Endodermal cell (in vitro differentiated cells): Measurements from ENCODE around the gene PSG6. TPM values are rescaled to one million over a fixed set of nuclear protein-coding genes. Genes with fewer than 3 reads are reported as not detected.
A peak's percentile ranks its signal among the peaks of the same experiment; 100 is the strongest.
"Not testable (repeated sequence)": the region's sequence is repeated elsewhere in the genome, so short reads cannot be mapped to it uniquely, and the experiment has no call there.

ENCODE experiments used
- DNase-seq: peaks from one replicate; pipeline ENCODE4 v3.0.0-alpha.2; 2017
- H3K27ac ChIP-seq: 2 replicates; pipeline ENCODE4 v1.5.1; 2013; ENCODE audit warnings: mild to moderate bottlenecking, low read depth, low read length, moderate library complexity
- H3K27me3 ChIP-seq: 2 replicates; pipeline ENCODE4 v1.6.1; 2013; ENCODE audit warnings: mild to moderate bottlenecking, low read length, moderate library complexity; ENCODE audit not compliant: insufficient read depth, control insufficient read depth, poor library complexity, severe bottlenecking
- H3K36me3 ChIP-seq: 2 replicates; pipeline ENCODE4 v1.7.0; 2013; ENCODE audit warnings: mild to moderate bottlenecking, low read length, moderate library complexity; ENCODE audit not compliant: control insufficient read depth, insufficient read depth
- H3K4me1 ChIP-seq: one replicate; pipeline ENCODE4 v1.7.0; 2013; ENCODE audit warnings: low read length; ENCODE audit not compliant: control insufficient read depth, insufficient read depth
- H3K4me3 ChIP-seq: 2 replicates; pipeline ENCODE4 v1.5.1; 2013; ENCODE audit warnings: mild to moderate bottlenecking, low read length, moderate library complexity
- H3K9ac ChIP-seq: 2 replicates; pipeline ENCODE4 v1.6.1; 2013; ENCODE audit warnings: mild to moderate bottlenecking, low read length, moderate library complexity; ENCODE audit not compliant: poor library complexity, severe bottlenecking; ENCODE audit errors: extremely low read depth
- H3K9me3 ChIP-seq: 2 replicates; pipeline ENCODE4 v1.6.1; 2013; ENCODE audit warnings: mild to moderate bottlenecking, low read length, moderate library complexity; ENCODE audit not compliant: control insufficient read depth
- H3K27ac Mint-ChIP-seq: 2 replicates; pipeline ENCODE4 v1.8.0; 2020; ENCODE audit warnings: mixed read lengths
- H3K27me3 Mint-ChIP-seq: 2 replicates; pipeline ENCODE4 v1.8.0; 2021; ENCODE audit warnings: mild to moderate bottlenecking, mixed read lengths; ENCODE audit not compliant: insufficient read depth
- H3K36me3 Mint-ChIP-seq: 2 replicates; pipeline ENCODE4 v1.8.0; 2020; ENCODE audit warnings: low read depth, mixed read lengths
- H3K4me1 Mint-ChIP-seq: 2 replicates; pipeline ENCODE4 v1.8.0; 2020; ENCODE audit warnings: mixed read lengths
- H3K4me3 Mint-ChIP-seq: 2 replicates; pipeline ENCODE4 v1.8.0; 2020; ENCODE audit warnings: mild to moderate bottlenecking, moderate library complexity, mixed read lengths
- H3K9me3 Mint-ChIP-seq: 2 replicates; pipeline ENCODE4 v1.8.0; 2020; ENCODE audit warnings: mild to moderate bottlenecking, mixed read lengths
- CTCF ChIP-seq: fragments of 200-600 bp; sonication (generic); conservative IDR thresholded peaks from 2 replicates; pipeline ENCODE4 v1.5.0; 2021; ENCODE audit warnings: antibody characterized with exemption, mild to moderate bottlenecking
- WGBS, 2 experiments: methylation state at CpG; one replicate each; pipeline versions ENCODE4 v1.1.5 to v1.1.7; 2013; ENCODE audit warnings: missing lambda C conversion rate in 2 of 2, mixed read lengths in 1 of 2; ENCODE audit not compliant: insufficient coverage in 1 of 2, insufficient read length in 1 of 2; 5-methylcytosine and 5-hydroxymethylcytosine counted together
- total RNA-seq, 2 donors: library from RNA; stranded (reverse); fragmentation: NEBNext Ultra II Directional in 1 of 2; extraction: Animal tissue kit (Norgen Biotek cat#: 25700) in 1 of 2; gene quantifications; 2 replicates in 1 of 2; 3 replicates in 1 of 2; pipeline ENCODE4 v1.2.1, GENCODE V29; 2021

Gene PSG6
- total RNA-seq, 2 donors from 2014 or later = not detected

DNA sequence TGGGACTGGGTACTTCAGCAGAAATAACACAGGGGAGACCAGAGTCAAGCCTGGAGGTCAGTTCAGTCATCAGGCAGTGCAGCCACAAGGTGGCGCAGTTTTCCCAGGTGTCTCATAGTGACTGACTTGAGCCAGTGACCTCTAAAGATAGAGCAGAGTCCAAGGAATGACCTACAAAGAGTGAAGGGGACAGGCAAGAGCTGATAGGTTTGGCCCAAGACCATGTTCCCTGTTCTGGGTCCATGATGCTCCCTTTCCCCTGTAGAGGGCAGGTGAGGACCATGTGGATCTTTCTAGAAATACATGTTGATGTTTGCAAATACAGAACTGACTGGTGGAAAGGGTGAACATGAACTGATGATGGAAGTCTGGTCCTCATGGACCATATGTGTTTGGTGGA is 12.5 kb upstream of the PSG6 start:
- H3K36me3 ChIP-seq, H3K4me1 Mint-ChIP-seq, H3K27me3 Mint-ChIP-seq, H3K9me3 ChIP-seq, DNase-seq, H3K9ac ChIP-seq, H3K27ac Mint-ChIP-seq, H3K4me1 ChIP-seq, H3K27ac ChIP-seq, H3K36me3 Mint-ChIP-seq, H3K4me3 Mint-ChIP-seq, H3K27me3 ChIP-seq, H3K4me3 ChIP-seq: not testable (repeated sequence)
- peaks cover 97% of the 10 kb centered on the region for H3K9me3 Mint-ChIP-seq
- 17% methylated on average over 1 of the region's 1 CpG; no CpG with 5 or more reads in 1 of the 2 experiments for WGBS, 2 experiments
- TF ChIP-seq CTCF = peak; percentile 13

DNA sequence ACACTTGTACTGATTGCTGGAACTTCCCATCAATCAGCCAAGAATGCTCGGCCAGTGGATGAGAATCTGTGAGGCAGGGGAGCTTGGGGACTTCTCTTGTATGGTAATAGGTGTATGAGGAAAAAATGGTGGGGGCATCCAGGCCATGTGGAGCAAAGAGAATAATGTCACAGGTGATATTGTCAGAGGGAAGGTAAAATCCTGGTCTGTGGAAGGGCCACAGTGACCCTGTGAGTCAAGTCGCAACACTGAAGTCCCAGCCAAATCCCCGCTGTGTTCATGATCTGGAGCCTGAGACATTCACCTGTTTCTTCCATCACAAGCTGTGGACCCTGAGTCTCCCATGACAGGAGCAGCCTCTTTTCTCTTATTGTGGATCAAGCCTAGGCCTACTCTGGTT is 11.2 kb upstream of the PSG6 start:
- peaks cover 96% of the 10 kb centered on the region for H3K9me3 Mint-ChIP-seq
- 87 to 91% methylated on average over 3 of the region's 3 CpGs for WGBS, 2 experiments

GRCh38 chr19:42926781-42927180 is 9.1 kb upstream of the PSG6 start:
- H3K27ac Mint-ChIP-seq = no peak overlapping the region
- H3K27me3 Mint-ChIP-seq = no peaks in the 10 kb centered on the region
- H3K36me3 Mint-ChIP-seq = no peaks in the 10 kb centered on the region
- peaks cover 97% of the 10 kb centered on the region for H3K9me3 Mint-ChIP-seq
- Histone ChIP-seq H3K9ac (no peak overlapping the region), H3K4me3 (no peak overlapping the region), H3K9me3 (peaks cover 6% of the 10 kb centered on the region), H3K27ac (no peak overlapping the region), H3K27me3 (peaks cover 6% of the 10 kb centered on the region), H3K4me1 (no peaks in the 10 kb centered on the region), H3K36me3 (no peaks in the 10 kb centered on the region)
- no peaks in the 10 kb centered on the region for H3K4me1 Mint-ChIP-seq
- DNase-seq = no peak
- TF ChIP-seq CTCF = no peak
- WGBS, 2 experiments = 65 to 90% methylated on average over 2 of the region's 2 CpGs
- H3K4me3 Mint-ChIP-seq = no peak overlapping the region

More for the DNA sequence above, 11.2 kb upstream of the PSG6 start:
- Mint-ChIP-seq H3K4me3 (no peak overlapping the region), H3K27ac (no peak overlapping the region), H3K4me1 (no peaks in the 10 kb centered on the region), H3K36me3 (no peaks in the 10 kb centered on the region), H3K27me3 (no peaks in the 10 kb centered on the region)
- no peaks in the 10 kb centered on the region for H3K9me3 ChIP-seq
- peaks cover 6% of the 10 kb centered on the region for H3K27me3 ChIP-seq
- no peaks in the 10 kb centered on the region for H3K36me3 ChIP-seq
- no peak for DNase-seq
- H3K4me1 ChIP-seq = no peaks in the 10 kb centered on the region
- TF ChIP-seq CTCF = no peak
- H3K9ac ChIP-seq = no peak overlapping the region
- H3K4me3 ChIP-seq = no peak overlapping the region
- H3K27ac ChIP-seq = no peak overlapping the region
